Measurements from ENCODE around the gene LOC101059915.

DNA sequence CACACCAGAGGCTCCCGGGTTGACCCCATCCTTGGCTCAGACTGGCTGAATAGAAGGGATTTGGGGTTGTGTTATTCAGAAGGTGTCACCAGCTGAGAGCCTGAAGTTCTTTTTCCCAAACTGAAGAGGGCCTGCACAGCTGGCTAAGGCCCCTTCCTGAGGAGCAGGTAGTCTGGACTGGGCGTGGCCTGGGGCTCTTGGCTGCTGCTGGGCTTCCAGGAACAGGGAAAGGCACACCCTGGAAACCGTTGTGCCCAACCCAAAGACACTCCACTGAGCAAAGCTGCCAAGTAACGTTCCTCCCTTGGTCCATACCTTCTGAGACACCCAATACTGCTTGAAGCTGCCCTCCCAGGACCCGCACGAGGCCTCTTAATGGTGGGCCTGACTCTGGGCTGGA, 40.8 kb upstream of the LOC101059915 start:
- TF ChIP-seq, protein P1, sequence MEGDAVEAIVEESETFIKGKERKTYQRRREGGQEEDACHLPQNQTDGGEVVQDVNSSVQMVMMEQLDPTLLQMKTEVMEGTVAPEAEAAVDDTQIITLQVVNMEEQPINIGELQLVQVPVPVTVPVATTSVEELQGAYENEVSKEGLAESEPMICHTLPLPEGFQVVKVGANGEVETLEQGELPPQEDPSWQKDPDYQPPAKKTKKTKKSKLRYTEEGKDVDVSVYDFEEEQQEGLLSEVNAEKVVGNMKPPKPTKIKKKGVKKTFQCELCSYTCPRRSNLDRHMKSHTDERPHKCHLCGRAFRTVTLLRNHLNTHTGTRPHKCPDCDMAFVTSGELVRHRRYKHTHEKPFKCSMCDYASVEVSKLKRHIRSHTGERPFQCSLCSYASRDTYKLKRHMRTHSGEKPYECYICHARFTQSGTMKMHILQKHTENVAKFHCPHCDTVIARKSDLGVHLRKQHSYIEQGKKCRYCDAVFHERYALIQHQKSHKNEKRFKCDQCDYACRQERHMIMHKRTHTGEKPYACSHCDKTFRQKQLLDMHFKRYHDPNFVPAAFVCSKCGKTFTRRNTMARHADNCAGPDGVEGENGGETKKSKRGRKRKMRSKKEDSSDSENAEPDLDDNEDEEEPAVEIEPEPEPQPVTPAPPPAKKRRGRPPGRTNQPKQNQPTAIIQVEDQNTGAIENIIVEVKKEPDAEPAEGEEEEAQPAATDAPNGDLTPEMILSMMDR (conservative IDR thresholded peaks at IDR 0.05) = no peak
- TF ChIP-seq ZFX (IDR thresholded peaks at IDR 0.05) = no peak

Data from C4-2B (cell line).